IPS-20b (cell line): ENCODE data around the gene THPO.
A peak's percentile ranks its signal among the peaks of the same experiment; 100 is the strongest.

ENCODE experiments used
- H3K27ac ChIP-seq: one replicate; pipeline ENCODE4 v1.5.1; 2013; ENCODE audit warnings: low read length
- H3K27me3 ChIP-seq: 2 replicates; pipeline ENCODE4 v1.6.1; 2013; ENCODE audit warnings: mild to moderate bottlenecking, low read length, inconsistent platforms; ENCODE audit not compliant: insufficient read depth
- H3K36me3 ChIP-seq: 2 replicates; pipeline ENCODE4 v1.6.1; 2013; ENCODE audit warnings: low read depth, mild to moderate bottlenecking, inconsistent platforms, low read length, moderate library complexity; ENCODE audit not compliant: insufficient read depth
- H3K4me1 ChIP-seq: 2 replicates; pipeline ENCODE4 v1.6.1; 2013; ENCODE audit warnings: mild to moderate bottlenecking, control low read depth, inconsistent platforms, low read length, moderate library complexity; ENCODE audit not compliant: insufficient read depth
- H3K4me3 ChIP-seq: 2 replicates; pipeline ENCODE4 v1.5.1; 2013; ENCODE audit warnings: mild to moderate bottlenecking, low read length, inconsistent platforms
- H3K9ac ChIP-seq: 2 replicates; pipeline ENCODE4 v1.6.1; 2013; ENCODE audit warnings: low read depth, mild to moderate bottlenecking, inconsistent platforms, low read length, moderate library complexity
- H3K9me3 ChIP-seq: 2 replicates; pipeline ENCODE4 v1.6.1; 2013; ENCODE audit warnings: mild to moderate bottlenecking, low read depth, low read length, inconsistent platforms; ENCODE audit not compliant: insufficient read depth

The THPO gene

DNA sequence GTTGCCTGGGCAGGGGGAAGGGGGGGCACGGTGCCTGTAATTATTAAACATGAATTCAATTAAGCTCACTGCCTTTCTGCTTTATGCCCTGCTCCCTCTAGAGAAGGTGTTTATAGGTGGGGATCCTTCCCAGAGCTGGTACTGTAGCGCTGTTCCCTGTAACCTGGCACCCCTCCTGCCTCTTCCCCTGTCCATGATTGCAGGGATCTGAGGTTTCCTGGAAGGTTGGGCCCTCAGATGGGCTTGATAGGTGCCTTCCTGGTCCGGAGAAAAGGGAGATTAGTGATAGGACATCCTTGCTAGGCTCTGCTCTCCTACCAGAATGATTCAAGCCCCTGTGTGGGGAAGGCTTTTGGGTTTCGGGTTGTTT lies 42.7 kb downstream of the THPO start:
- H3K9me3 ChIP-seq, result no peaks in the 10 kb centered on the region
- H3K27ac ChIP-seq, result peak overlapping the region; percentile 64
- peak overlapping the region; percentile 93 for H3K4me3 ChIP-seq
- H3K4me1 ChIP-seq, result peaks cover 15% of the 10 kb centered on the region; the same call in 1 of the 2 replicates
- H3K27me3 ChIP-seq, result no peaks in the 10 kb centered on the region
- H3K9ac ChIP-seq, result peak overlapping the region; percentile 45; the same call in 1 of the 2 replicates
- H3K36me3 ChIP-seq, result peaks cover 47% of the 10 kb centered on the region

GRCh38 chr3:184334470-184335158 lies 43.4 kb downstream of the THPO start:
- no peaks in the 10 kb centered on the region for H3K27me3 ChIP-seq
- no peaks in the 10 kb centered on the region for H3K9me3 ChIP-seq
- no peak overlapping the region for H3K27ac ChIP-seq
- H3K4me3 ChIP-seq, result no peak overlapping the region
- H3K9ac ChIP-seq, result no peak overlapping the region
- H3K4me1 ChIP-seq, result peaks cover 15% of the 10 kb centered on the region; the same call in 1 of the 2 replicates
- H3K36me3 ChIP-seq, result peaks cover 54% of the 10 kb centered on the region

GRCh38 chr3:184333700-184334099 lies 44.3 kb downstream of the THPO start:
- H3K27me3 ChIP-seq, result no peaks in the 10 kb centered on the region
- H3K4me1 ChIP-seq, result peaks cover 10% of the 10 kb centered on the region; the same call in 1 of the 2 replicates
- H3K4me3 ChIP-seq, result no peak overlapping the region
- H3K36me3 ChIP-seq, result peaks cover 63% of the 10 kb centered on the region
- H3K27ac ChIP-seq, result no peak overlapping the region
- no peaks in the 10 kb centered on the region for H3K9me3 ChIP-seq
- H3K9ac ChIP-seq, result no peak overlapping the region

GRCh38 chr3:184333190-184333589 lies 44.8 kb downstream of the THPO start:
- H3K27me3 ChIP-seq, result no peaks in the 10 kb centered on the region
- no peak overlapping the region for H3K9ac ChIP-seq
- peaks cover 9% of the 10 kb centered on the region; the same call in 1 of the 2 replicates for H3K4me1 ChIP-seq
- H3K9me3 ChIP-seq, result no peaks in the 10 kb centered on the region
- H3K27ac ChIP-seq, result no peak overlapping the region
- H3K4me3 ChIP-seq, result no peak overlapping the region
- peaks cover 68% of the 10 kb centered on the region for H3K36me3 ChIP-seq

DNA sequence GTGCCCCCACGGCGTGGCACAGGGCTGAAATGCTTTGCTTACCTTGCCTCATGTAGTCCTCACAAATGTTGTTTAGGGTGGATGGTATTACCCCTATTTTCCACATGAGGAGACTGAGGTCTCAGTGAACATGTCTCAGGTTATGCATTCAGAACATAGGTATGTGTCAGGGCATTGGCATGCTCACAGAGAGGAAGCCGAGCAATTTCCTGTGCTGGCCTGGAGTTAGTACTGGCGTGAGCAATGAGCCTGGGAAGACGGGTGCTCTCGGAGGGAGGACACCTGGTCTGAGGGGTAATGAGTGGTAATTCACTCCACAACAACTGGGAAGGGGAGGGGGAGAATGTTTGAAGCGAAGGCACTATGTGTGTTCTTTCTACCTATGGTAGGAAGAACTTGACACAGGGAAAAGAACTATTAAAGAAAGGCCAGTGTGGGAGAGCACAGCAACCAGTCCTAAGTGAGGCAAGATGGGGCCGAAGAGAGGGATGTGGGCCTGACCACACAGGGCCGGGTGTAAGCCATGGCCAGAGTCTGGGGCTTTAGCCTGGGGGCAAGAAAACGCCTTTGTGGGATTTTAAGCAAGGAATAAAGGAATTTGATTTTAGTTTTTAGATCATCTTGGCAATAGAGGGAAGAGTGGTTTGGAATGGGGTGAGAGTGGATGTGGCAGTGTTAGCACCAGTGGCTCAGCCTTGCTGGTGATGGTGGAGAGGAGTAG lies 45.5 kb downstream of the THPO start:
- peaks cover 6% of the 10 kb centered on the region; the same call in 1 of the 2 replicates for H3K4me1 ChIP-seq
- H3K27ac ChIP-seq, result no peak overlapping the region
- H3K9me3 ChIP-seq, result no peaks in the 10 kb centered on the region
- no peak overlapping the region for H3K4me3 ChIP-seq
- no peaks in the 10 kb centered on the region for H3K27me3 ChIP-seq
- H3K36me3 ChIP-seq, result peaks cover 75% of the 10 kb centered on the region
- H3K9ac ChIP-seq, result no peak overlapping the region

GRCh38 chr3:184328516-184328915 lies 49.5 kb downstream of the THPO start:
- H3K27me3 ChIP-seq, result no peaks in the 10 kb centered on the region
- no peak overlapping the region for H3K27ac ChIP-seq
- H3K36me3 ChIP-seq, result peaks cover 98% of the 10 kb centered on the region
- no peak overlapping the region for H3K9ac ChIP-seq
- H3K4me3 ChIP-seq, result no peak overlapping the region
- H3K4me1 ChIP-seq, result no peaks in the 10 kb centered on the region
- H3K9me3 ChIP-seq, result no peaks in the 10 kb centered on the region

GRCh38 chr3:184327171-184327570 lies 50.8 kb downstream of the THPO start:
- no peak overlapping the region for H3K9ac ChIP-seq
- H3K27ac ChIP-seq, result no peak overlapping the region
- peaks cover 98% of the 10 kb centered on the region for H3K36me3 ChIP-seq
- H3K27me3 ChIP-seq, result no peaks in the 10 kb centered on the region
- no peaks in the 10 kb centered on the region for H3K4me1 ChIP-seq
- H3K4me3 ChIP-seq, result no peak overlapping the region
- no peaks in the 10 kb centered on the region for H3K9me3 ChIP-seq

GRCh38 chr3:184325715-184326369 lies 52.2 kb downstream of the THPO start:
- Histone ChIP-seq H3K4me1 (no peaks in the 10 kb centered on the region), H3K27ac (no peak overlapping the region), H3K36me3 (peaks cover 98% of the 10 kb centered on the region), H3K27me3 (no peaks in the 10 kb centered on the region), H3K9me3 (no peaks in the 10 kb centered on the region), H3K4me3 (no peak overlapping the region), H3K9ac (no peak overlapping the region)

- Histone ChIP-seq H3K4me3 (no peak overlapping the region), H3K36me3 (peaks cover 100% of the 10 kb centered on the region), H3K4me1 (no peaks in the 10 kb centered on the region), H3K27me3 (no peaks in the 10 kb centered on the region), H3K9me3 (no peaks in the 10 kb centered on the region), H3K27ac (no peak overlapping the region), H3K9ac (no peak overlapping the region)
These were observed 52.7 kb downstream of the THPO start for GRCh38 chr3:184325269-184325668.

DNA sequence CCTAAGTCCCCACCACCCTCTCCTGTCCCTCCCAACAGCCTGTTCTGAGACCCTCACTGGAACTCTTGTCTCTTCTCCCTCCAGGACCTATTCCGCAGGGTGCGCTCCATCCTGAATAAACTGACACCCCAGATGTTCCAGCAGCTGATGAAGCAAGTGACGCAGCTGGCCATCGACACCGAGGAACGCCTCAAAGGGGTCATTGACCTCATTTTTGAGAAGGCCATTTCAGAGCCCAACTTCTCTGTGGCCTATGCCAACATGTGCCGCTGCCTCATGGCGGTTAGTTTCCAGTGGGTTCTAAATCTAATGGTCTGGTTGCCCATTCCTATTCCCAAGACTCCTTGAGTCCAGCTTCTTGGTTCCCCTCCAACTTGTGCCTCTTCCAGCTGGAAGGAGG lies 54.3 kb downstream of the THPO start:
- Histone ChIP-seq H3K9me3 (no peaks in the 10 kb centered on the region), H3K4me1 (no peaks in the 10 kb centered on the region), H3K4me3 (no peak overlapping the region), H3K27ac (no peak overlapping the region), H3K27me3 (no peaks in the 10 kb centered on the region), H3K9ac (no peak overlapping the region), H3K36me3 (peaks cover 99% of the 10 kb centered on the region)

DNA sequence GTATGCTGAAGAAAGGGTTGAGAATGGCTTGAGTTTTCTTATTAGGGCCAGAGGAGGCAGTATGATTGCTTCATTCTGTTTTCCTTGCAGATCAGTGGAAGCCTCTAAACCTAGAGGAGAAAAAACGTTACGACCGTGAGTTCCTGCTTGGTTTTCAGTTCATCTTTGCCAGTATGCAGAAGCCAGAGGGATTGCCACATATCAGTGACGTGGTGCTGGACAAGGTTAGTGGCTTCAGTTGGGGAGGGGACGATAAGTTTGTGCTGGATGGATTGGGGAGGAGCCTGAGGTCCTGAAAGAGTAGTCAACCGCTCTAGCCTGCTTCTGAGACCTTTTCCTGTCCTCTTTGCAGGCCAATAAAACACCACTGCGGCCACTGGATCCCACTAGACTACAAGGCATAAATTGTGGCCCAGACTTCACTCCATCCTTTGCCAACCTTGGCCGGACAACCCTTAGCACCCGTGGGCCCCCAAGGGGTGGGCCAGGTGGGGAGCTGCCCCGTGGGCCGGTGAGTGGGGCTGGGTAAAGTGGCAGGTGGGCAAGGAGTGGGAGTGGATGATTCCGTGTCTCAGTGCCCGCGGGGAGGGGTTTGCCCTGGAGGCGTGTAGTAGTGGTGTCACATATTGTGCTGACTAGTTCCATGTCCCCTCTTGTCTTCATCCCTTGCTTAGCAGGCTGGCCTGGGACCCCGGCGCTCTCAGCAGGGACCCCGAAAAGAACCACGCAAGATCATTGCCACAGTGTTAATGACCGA lies 55.1 kb downstream of the THPO start:
- H3K27ac ChIP-seq, result no peak overlapping the region
- no peak overlapping the region for H3K9ac ChIP-seq
- H3K9me3 ChIP-seq, result no peaks in the 10 kb centered on the region
- H3K4me1 ChIP-seq, result no peaks in the 10 kb centered on the region
- H3K36me3 ChIP-seq, result peaks cover 98% of the 10 kb centered on the region
- no peak overlapping the region for H3K4me3 ChIP-seq
- H3K27me3 ChIP-seq, result no peaks in the 10 kb centered on the region
